ENCODE measurements around the gene ZNF281.
"Not testable (repeated sequence)": the region's sequence is repeated elsewhere in the genome, so short reads cannot be mapped to it uniquely, and the experiment has no call there.

Gene ZNF281, protein sequence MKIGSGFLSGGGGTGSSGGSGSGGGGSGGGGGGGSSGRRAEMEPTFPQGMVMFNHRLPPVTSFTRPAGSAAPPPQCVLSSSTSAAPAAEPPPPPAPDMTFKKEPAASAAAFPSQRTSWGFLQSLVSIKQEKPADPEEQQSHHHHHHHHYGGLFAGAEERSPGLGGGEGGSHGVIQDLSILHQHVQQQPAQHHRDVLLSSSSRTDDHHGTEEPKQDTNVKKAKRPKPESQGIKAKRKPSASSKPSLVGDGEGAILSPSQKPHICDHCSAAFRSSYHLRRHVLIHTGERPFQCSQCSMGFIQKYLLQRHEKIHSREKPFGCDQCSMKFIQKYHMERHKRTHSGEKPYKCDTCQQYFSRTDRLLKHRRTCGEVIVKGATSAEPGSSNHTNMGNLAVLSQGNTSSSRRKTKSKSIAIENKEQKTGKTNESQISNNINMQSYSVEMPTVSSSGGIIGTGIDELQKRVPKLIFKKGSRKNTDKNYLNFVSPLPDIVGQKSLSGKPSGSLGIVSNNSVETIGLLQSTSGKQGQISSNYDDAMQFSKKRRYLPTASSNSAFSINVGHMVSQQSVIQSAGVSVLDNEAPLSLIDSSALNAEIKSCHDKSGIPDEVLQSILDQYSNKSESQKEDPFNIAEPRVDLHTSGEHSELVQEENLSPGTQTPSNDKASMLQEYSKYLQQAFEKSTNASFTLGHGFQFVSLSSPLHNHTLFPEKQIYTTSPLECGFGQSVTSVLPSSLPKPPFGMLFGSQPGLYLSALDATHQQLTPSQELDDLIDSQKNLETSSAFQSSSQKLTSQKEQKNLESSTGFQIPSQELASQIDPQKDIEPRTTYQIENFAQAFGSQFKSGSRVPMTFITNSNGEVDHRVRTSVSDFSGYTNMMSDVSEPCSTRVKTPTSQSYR

DNA sequence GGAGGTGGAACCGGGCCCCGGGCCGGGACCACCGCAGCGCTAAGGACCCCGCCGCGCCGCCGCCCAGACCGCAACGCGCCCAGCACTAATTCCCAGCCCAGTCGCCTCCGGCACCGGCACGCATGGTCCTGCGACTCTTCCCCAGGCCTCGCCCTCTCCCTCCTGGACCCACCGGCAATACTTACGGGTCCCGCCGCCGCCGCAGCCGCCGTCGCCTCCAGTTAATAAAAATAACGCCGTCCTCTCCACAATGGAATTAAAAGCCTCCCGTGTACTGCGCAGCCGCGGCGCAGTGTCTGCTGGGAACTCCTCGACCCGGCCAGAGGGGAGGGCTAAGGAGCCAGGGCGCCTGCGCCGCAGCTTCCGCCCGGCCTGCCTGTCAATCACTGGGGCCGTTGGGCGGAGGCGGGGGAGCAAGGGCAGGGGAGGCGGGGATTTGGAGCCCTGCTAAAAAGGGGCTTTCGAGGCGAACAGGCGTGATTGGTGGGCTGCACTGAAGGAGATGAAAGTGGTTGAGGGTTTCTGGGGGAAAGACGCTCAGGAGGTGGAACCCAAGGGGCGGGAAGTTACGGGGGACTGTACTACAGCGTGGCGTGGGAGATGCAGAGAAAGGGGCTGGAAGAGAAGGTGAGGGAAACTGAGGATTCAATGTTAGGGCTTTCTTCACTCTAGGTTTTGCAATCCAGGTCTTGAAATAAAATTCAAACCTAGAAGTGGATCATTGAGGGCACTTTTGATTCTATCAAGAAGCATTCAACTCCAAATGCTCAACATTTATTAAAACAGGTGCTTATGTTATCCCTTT is at the start of gene ZNF281:
Gene ZNF281 (minus strand): TSS at position 276 of the 805 bp plus-strand sequence. CDS start 331 bp downstream, outside the sequence.
- DNase-seq = peak; percentile 98

DNA sequence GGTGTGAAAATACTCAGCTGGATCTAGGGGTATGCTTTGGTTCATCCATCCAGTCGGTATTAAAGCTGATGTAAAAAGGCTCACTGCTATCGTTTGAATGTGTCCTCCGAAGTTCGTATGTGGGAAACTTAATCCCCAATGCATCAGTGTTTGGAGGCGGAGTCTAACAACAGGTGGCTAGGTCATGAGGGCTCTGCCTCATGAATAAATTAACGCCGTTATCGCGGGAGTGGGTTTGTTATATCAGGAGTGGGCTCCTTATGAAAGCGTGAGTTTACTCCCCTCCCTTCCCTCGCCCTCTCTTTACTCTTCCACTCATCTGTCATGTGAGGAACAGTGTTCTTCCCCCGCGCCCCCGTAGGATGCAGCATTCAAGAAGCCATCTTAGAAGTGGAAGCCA is 48.9 kb upstream of the ZNF281 start:
- no peak for DNase-seq

DNA sequence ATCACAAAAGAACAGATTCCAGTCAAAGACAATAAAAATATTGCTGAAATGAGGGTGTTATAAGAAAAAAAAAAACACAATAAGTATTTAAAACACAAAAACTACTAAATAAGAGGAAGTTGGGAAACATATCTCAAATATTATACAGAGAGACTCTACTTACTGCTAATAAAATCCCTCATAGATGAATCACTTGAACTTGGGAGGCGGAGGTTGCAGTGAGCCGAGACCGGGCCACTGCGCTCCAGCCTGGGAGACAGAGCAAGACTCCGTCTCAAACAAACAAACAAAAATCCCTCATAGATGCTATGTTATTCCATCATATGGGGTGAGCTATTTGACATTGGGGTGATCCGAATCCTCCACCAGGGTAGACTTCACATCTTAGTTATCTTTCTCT is 48.0 kb upstream of the ZNF281 start:
- DNase-seq = no peak

DNA sequence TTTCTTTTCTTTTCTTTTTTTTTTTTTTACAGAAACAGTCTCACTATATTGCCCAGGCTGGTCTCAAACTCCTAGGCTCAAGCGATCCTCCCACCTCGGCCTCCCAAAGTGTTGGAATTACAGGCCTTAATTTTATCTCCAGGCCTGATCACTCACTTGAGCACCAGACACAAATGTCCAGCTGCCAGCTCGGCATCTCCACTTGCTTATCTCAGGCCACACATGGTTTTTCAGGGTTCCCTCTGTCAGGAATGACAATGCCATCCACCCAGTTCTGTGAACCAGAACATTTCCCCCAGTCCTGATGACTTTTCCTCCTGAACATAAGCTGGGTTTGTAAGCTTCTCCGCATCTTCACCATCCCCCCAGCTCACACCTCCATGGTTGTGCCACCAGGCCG is 44.6 kb upstream of the ZNF281 start:
- DNase-seq = no peak

DNA sequence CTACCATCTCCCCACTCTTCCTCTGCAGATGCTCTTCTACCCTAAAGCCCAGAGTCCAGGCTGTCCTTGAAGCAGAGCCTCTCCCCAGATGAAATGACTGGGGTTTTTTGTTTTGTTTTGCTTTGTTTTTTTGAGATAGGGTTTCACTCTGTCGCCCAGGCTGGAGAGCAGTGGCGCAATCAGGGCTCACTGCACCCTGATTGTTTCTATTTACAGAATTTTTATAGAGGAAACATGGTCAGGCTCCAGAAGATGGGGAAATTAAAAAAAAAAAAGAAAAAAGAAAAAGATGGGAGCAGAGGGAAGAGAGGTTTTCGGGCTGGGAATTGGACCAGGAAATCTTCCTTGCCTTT is 43.7 kb upstream of the ZNF281 start:
- no peak for DNase-seq

DNA sequence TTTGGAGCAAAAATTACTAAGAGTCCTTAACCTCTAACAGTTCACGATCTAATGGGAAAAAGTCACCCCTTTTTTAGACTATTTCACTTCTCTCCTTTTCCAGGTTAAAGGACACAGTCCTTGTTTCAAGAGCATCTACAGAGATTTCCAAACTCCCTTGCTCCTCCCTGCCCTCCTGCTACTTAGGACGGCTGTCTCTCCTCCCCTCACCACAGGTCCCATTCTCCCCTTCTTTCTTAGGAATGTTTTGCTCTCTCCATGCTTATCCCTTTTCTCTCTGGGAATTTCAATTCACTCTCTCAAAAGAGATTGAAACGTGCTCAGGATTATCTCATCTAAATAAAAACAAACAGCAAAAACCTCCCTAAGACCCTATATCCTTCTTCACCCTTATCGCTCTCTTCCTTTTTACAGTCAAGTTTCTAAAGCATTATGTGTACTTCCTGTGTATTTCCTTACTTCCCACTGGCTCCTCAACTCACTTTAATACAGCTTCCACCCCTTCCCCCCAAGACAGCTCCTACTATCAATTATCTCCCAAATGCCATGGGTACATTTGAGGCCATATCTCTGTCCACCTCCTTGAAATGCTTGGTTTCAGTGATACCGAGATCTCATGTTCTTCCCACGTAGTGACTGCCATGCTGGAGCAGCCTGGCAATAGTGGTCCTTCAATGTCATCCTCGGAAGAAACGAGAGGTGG is 43.2 kb upstream of the ZNF281 start:
- DNase-seq = no peak

DNA sequence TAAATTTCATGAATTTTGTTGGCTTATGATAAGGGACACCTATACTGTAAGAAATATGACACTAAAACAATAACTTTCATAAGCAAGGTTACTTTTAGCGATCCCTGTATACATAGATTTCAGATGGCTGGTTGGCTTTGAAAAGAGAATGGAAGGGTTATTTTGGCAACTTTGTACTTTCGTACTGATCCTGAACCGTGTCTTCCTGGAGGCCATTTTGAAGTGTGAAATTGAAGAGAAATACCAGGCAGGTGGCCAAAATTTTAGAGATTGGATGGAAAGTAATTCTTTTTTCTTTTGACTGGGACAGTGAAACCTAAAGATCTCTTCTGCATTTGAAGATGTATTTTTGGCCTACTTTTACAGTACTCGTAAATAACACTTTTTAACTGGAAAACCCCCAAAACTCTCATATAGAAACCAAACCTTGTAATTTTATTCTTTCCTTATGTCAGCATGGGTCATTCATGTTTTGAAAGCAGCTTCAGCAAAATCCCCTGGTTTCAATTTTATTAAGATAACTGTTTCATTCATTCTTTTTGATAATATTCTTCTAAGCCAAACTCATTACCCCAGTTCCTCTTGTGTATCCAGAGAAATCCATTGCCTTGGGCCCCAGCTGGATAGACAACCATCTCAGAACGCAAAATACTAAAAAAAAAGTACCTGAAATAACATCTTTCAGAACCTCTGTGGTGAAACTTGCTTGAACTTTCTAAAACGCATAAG is 38.4 kb upstream of the ZNF281 start:
- DNase-seq = peak; percentile 16

DNA sequence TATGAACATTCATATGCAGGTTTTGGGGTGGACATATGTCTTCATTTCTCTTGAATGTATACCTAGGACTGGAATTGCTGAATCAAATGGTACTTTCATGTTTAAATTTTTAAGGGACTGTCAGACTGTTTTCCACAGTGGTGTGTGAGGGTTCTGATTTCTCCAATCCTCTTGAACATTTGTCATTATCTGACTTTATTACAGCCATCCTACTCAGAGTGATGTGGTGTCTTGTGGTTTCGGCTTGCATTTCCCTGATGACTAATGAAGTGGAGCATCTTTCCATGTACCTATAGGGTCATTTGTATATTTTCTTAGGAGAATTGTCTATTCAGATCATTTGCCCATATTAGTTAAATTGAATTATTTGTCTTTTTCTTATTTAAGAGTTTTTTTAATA is 35.4 kb upstream of the ZNF281 start:
- no peak for DNase-seq

DNA sequence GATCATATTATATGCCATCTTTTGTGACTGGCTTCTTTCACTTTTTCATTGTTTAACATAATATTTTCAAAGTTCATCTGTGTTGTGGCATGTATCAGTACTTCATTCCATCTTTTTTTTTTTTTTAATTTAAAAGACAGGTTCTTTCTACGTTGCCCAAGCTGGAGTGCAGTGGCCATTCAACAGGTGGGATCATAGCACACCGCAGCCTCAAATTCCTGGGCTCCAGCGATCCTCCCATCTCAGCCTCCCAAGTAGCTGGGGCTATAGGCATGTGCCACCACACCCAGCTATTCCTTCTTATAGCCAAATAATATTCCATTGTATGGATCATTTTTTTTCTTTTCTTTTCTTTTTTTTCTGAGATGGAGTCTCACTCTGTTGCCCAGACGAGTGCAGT is 34.6 kb upstream of the ZNF281 start:
- no peak for DNase-seq

DNA sequence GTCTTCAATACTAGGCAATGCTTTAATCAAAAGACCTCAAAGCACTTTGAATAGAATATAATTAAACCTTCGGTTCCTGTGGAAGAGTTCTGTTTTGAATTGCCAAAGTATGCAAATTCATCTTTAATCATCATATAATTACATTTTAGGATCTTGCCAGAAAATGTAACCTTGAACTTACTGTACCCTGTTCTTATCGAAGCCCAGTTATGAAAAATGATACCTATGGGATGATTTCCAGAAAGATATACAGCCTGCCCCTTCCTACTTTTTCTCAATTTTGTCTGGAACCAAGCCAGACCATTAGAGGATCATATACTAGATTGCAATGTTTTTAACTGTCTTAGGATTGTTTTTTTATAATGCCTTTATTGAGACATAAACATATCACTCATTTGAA is 34.0 kb upstream of the ZNF281 start:
- DNase-seq = no peak

DNA sequence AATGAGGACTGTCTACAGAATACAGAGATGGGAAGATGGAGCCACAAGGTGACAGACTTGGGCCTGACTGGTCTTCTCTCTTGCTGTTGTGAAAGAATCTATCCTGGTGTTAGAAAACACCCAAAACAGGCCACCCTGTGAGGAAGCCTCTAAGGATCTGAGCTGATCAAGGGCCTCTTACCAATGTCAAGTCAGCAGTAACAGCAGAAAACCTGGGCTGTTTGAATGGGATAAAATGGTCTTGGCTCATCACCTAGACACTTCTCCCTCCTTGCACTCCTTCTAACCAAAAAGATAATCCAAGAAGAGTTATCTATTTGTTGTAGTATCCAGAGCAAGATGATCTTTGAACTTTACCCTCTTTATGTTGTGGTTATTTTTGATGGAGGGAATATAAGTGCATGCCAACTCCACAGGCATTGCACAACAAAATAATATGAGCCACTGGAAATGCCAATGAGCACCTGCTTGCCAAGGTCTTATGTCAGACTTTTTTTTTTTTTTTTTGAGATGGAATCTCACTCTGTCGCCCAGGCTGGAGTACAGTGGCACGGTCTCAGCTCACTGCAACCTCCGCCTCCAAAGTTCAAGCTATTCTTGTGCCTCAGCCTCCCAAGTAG is 32.8 kb upstream of the ZNF281 start:
- DNase-seq = no peak

DNA sequence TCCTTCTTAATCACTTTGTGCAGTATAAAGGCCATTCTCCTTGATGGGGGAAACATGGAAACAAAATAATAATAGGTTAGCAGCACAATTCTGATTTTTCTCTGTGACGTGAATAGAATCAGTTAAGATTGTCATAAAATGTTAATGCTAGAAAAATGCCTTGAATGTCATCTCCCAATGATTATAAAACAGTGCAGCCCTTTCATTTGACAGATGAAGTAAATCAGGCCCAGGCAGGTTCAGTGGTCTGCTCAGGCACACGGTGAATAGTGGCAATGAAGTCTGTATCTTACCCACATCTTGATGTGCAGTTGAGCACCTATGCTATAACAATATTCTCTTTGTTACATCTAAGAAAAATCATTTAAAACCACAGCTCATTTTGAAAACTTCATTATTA is 32.2 kb upstream of the ZNF281 start:
- no peak for DNase-seq

DNA sequence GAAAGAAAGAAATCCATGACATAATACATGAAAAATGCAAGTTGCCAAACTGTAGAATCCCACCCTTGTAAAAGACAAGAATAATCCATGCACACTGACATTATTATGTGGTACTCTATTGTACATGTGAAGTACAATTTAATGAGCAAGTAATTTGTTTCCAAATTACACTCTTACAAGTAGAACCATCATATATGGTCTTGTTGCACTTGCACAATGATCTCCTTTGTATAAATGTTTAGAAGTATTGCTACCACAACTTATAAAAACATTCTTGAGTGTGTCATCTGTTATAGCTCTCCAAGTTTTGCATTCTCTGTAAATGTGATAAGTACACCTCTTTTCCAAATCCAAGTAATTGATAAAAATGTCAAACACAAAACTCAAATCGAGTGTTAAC is 29.1 kb upstream of the ZNF281 start:
- no peak for DNase-seq

DNA sequence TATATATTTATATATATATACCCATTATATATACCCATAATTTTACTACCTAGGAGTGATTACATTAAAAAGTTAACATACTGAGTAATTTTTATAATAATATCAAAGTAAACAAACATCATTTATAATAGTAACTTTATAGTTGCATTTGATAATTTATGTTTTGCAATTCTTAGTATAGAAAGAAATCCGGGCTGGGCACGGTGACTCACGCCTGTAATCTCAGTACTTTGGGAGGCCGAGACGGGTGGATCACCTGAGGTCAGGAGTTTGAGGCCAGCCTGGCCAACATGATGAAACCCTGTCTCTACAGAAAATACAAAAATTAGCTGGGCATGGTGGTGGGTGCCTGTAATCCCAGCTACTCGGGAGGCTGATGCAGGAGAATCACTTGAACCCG is 28.6 kb upstream of the ZNF281 start:
- DNase-seq = not testable (repeated sequence)

DNA sequence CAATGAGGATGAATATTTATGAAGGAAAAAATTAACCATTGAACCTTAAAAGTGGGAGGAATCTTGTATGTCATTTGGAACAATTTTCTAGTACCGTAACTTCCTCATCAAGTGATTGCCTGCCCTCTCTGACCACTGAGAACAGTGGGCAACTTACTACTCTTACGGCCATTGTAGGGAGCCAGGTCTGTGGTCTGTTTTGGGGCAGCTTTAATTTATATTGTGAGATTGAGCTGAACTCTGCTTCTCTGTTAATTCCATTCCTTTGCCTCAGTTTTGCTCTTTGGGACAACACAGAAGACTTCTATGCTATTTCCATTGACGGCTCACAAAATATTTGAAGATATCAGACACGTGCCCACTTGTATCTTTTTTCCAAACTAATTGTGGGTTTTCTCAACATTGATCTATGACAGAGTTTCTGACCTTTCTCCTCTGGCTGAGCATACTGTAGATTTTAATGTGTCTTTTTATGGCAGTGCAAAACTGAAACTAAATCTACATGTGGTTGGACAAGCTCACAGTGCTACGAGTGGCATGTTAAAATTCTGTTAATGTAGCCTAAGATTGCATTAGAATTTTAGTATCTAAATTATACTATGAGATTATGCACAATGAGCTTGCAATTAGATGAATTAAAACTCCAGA is 27.8 kb upstream of the ZNF281 start:
- DNase-seq = no peak

DNA sequence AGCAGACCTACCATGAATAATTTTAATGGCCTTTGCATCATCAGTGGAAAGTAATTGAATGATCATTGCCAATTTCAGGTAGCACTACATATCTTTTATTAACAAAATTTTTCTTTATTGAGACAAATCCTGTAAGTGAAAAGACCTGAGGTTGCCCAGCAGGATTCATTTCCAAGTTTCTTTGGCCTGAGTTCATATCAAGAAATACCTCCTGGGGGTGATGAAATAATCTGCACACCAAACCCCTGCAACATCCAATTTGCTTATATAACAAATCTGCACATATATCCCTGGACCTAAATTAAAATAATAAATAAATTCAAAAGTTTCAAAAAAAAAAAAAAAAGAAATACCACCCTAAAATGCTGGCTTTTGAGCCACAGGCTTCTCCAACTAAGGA is 27.3 kb upstream of the ZNF281 start:
- DNase-seq = no peak

DNA sequence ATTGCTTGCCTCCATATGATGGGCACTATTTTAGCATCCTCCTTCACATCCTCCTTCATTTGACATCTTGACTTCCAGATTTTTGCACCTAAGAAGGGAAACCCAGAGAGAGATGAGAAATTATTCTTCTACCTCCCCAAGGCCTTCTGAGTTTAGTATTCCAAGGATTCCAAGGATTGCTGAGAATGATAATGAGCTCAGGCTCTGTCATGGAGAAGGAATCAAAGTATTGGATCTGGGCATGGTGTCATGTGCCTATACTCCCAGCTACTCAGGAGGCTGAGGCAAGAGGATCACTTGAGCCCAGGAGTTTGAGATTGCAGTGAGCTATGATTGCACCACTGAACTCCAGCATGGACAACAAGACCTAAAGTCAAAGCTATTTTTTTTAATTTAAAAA is 26.6 kb upstream of the ZNF281 start:
- DNase-seq = no peak

DNA sequence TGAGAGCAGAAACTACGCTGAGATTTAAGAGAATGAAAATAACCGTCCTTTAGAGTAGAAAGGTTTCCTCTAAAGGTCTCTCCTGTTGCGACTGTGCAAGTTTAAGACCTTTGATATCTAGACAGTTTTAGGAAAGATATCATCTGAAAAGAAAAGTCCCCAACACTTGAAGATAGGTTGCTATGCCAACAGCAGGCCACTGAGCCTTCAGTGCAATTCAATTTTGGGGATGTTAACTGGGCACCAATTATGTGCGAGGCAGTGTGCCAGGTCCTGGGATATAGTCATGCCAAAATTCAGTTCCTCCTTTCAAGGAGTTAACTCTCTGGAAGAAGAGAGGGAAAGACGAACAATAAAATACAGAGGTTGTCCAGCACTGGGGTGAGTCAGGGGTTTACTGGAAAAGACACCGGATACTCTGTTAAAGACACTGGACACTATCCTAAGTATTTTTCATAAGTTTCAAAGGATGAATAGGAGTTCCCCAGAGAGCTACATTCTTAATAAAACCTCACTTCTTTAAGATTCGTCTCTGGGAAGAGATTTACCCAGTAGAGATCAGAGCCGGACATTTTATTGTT is 25.5 kb upstream of the ZNF281 start:
- DNase-seq = no peak

DNA sequence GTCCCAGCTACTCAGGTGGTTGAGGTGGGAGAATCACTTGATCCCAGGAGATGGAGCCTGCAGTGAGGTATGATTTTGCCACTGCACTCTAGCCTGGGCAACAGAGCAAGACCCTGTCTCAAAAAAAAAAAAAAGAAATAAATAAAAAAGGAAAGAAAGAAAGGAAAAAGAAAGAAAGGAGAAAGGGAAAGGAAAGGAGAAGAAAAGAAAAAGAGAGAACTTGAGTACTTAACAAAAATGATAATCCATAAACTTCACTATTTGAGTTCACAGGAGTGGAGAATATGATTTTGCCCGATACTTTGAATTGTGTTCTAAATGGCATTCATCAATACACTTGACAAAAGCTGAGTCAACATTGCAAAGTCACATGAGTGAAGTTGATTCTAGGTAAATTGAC is 23.8 kb upstream of the ZNF281 start:
- no peak for DNase-seq

DNA sequence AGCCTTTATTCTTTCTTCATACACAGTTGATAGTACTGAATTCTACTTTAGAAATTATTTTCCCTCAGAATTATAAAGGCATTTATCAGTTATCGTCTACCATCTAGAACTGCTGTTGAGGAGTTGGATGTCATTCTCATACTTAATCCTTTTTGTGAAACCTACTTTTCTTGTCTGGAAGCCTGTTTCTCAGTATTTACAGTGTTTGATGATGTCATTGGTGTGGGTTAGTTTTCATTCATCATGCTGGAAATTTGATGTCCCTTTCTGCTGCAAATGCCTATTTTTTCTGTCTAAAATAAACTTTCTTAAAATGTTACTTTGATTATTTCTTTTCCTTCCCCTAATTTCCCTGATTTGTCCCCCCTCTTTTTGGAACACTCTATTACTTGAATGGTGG is 22.8 kb upstream of the ZNF281 start:
- DNase-seq = no peak

Data from eye (tissue), 1 donor.